ENCODE measurements around the gene RPH3AL. TPM values are rescaled to one million over a fixed set of nuclear protein-coding genes. Genes with fewer than 3 reads are reported as not detected.
A peak's percentile ranks its signal among the peaks of the same experiment; 100 is the strongest.

The RPH3AL gene
- total and polyA plus RNA-seq, 4 donors, result 1.6 to 18.1 (median 8.0) TPM

- no peaks in the 10 kb centered on the region for H3K36me3 ChIP-seq (ENCODE audit: control insufficient read depth in 1 of 2, insufficient read depth in 2 of 2, low read length in 1 of 2)
- DNase-seq, result peak in 1 of 2 donors; percentile 55
Measured at GRCh38 chr17:252456-252855, 100.2 kb downstream of the RPH3AL start.

GRCh38 chr17:251531-251930 lies 101.1 kb downstream of the RPH3AL start:
- Histone ChIP-seq H3K4me3 (ENCODE audit: low read length in 2 of 2) (no peak overlapping the region), H3K9me3 (ENCODE audit: control insufficient read depth, low read length) (no peaks in the 10 kb centered on the region), H3K27me3 (ENCODE audit: control insufficient read depth in 1 of 2, insufficient read depth in 2 of 2, low read length in 1 of 2) (no peaks in the 10 kb centered on the region), H3K27ac (ENCODE audit: low read depth in 1 of 2, low read length in 2 of 2) (no peak overlapping the region), H3K4me1 (ENCODE audit: control insufficient read depth in 1 of 2, insufficient read depth in 2 of 2, low read length in 2 of 2) (no peaks in the 10 kb centered on the region), H3K36me3 (ENCODE audit: control insufficient read depth in 1 of 2, insufficient read depth in 2 of 2, low read length in 1 of 2) (no peaks in the 10 kb centered on the region)
- ATAC-seq (ENCODE audit: low FRiP score) (no peak), DNase-seq (peak in 1 of 2 donors; percentile 59)
- intact Hi-C loops (cut with DNase I), result no loop called here
- WGBS, 2 donors, result 88 to 93% methylated on average over 12 of the region's 12 CpGs

More at GRCh38 chr17:252456-252855, 100.2 kb downstream of the RPH3AL start:
- H3K27ac ChIP-seq (ENCODE audit: low read depth in 1 of 2, low read length in 2 of 2), result no peak overlapping the region
- intact Hi-C loops (cut with DNase I), result no loop called here
- H3K4me1 ChIP-seq (ENCODE audit: control insufficient read depth in 1 of 2, insufficient read depth in 2 of 2, low read length in 2 of 2), result no peaks in the 10 kb centered on the region
- H3K27me3 ChIP-seq (ENCODE audit: control insufficient read depth in 1 of 2, insufficient read depth in 2 of 2, low read length in 1 of 2), result no peaks in the 10 kb centered on the region
- H3K9me3 ChIP-seq (ENCODE audit: control insufficient read depth, low read length), result no peaks in the 10 kb centered on the region
- H3K4me3 ChIP-seq (ENCODE audit: low read length in 2 of 2), result no peak overlapping the region
- no peak for ATAC-seq (ENCODE audit: low FRiP score)
- 90 to 91% methylated on average over 13 of the region's 13 CpGs for WGBS, 2 donors

GRCh38 chr17:250487-251300 lies 101.9 kb downstream of the RPH3AL start:
- ATAC-seq (ENCODE audit: low FRiP score), result no peak

GRCh38 chr17:249236-249993 lies 103.2 kb downstream of the RPH3AL start:
- Histone ChIP-seq H3K27ac (ENCODE audit: low read depth in 1 of 2, low read length in 2 of 2) (no peak overlapping the region), H3K4me1 (ENCODE audit: control insufficient read depth in 1 of 2, insufficient read depth in 2 of 2, low read length in 2 of 2) (no peaks in the 10 kb centered on the region), H3K9me3 (ENCODE audit: control insufficient read depth, low read length) (no peaks in the 10 kb centered on the region), H3K27me3 (ENCODE audit: control insufficient read depth in 1 of 2, insufficient read depth in 2 of 2, low read length in 1 of 2) (no peaks in the 10 kb centered on the region), H3K36me3 (ENCODE audit: control insufficient read depth in 1 of 2, insufficient read depth in 2 of 2, low read length in 1 of 2) (no peaks in the 10 kb centered on the region), H3K4me3 (ENCODE audit: low read length in 2 of 2) (no peak overlapping the region)
- 83 to 89% methylated on average over 24 of the region's 24 CpGs for WGBS, 2 donors
- ATAC-seq (ENCODE audit: low FRiP score) (no peak), DNase-seq (peak in 1 of 2 donors; percentile 56)
- intact Hi-C loops (cut with DNase I), result no loop called here

More at GRCh38 chr17:250487-251300, 101.9 kb downstream of the RPH3AL start:
- intact Hi-C loops (cut with DNase I), result no loop called here
- H3K9me3 ChIP-seq (ENCODE audit: control insufficient read depth, low read length), result no peaks in the 10 kb centered on the region
- H3K4me1 ChIP-seq (ENCODE audit: control insufficient read depth in 1 of 2, insufficient read depth in 2 of 2, low read length in 2 of 2), result no peaks in the 10 kb centered on the region
- H3K27ac ChIP-seq (ENCODE audit: low read depth in 1 of 2, low read length in 2 of 2), result no peak overlapping the region
- peak in 1 of 2 donors; percentile 42 for DNase-seq
- WGBS, 2 donors, result 89 to 92% methylated on average over 27 of the region's 27 CpGs
- no peaks in the 10 kb centered on the region for H3K27me3 ChIP-seq (ENCODE audit: control insufficient read depth in 1 of 2, insufficient read depth in 2 of 2, low read length in 1 of 2)
- H3K4me3 ChIP-seq (ENCODE audit: low read length in 2 of 2), result no peak overlapping the region
- no peaks in the 10 kb centered on the region for H3K36me3 ChIP-seq (ENCODE audit: control insufficient read depth in 1 of 2, insufficient read depth in 2 of 2, low read length in 1 of 2)

- DNase-seq (peak in 1 of 2 donors; percentile 17), ATAC-seq (ENCODE audit: low FRiP score) (no peak)
- WGBS, 2 donors, result 86 to 89% methylated on average over 9 of the region's 9 CpGs
- no peak overlapping the region for H3K4me3 ChIP-seq (ENCODE audit: low read length in 2 of 2)
- no peaks in the 10 kb centered on the region for H3K27me3 ChIP-seq (ENCODE audit: control insufficient read depth in 1 of 2, insufficient read depth in 2 of 2, low read length in 1 of 2)
- no peaks in the 10 kb centered on the region for H3K9me3 ChIP-seq (ENCODE audit: control insufficient read depth, low read length)
- no peaks in the 10 kb centered on the region for H3K36me3 ChIP-seq (ENCODE audit: control insufficient read depth in 1 of 2, insufficient read depth in 2 of 2, low read length in 1 of 2)
- no peaks in the 10 kb centered on the region for H3K4me1 ChIP-seq (ENCODE audit: control insufficient read depth in 1 of 2, insufficient read depth in 2 of 2, low read length in 2 of 2)
- H3K27ac ChIP-seq (ENCODE audit: low read depth in 1 of 2, low read length in 2 of 2), result no peak overlapping the region
- intact Hi-C loops (cut with DNase I), result no loop called here
Measured at GRCh38 chr17:248337-249235, 104.0 kb downstream of the RPH3AL start.

- 64 to 78% methylated on average over 8 of the region's 8 CpGs for WGBS, 2 donors
- Histone ChIP-seq H3K27ac (ENCODE audit: low read depth in 1 of 2, low read length in 2 of 2) (no peak overlapping the region), H3K4me1 (ENCODE audit: control insufficient read depth in 1 of 2, insufficient read depth in 2 of 2, low read length in 2 of 2) (no peaks in the 10 kb centered on the region), H3K27me3 (ENCODE audit: control insufficient read depth in 1 of 2, insufficient read depth in 2 of 2, low read length in 1 of 2) (no peaks in the 10 kb centered on the region), H3K4me3 (ENCODE audit: low read length in 2 of 2) (no peak overlapping the region), H3K9me3 (ENCODE audit: control insufficient read depth, low read length) (no peaks in the 10 kb centered on the region), H3K36me3 (ENCODE audit: control insufficient read depth in 1 of 2, insufficient read depth in 2 of 2, low read length in 1 of 2) (no peaks in the 10 kb centered on the region)
- no peak for ATAC-seq (ENCODE audit: low FRiP score)
- DNase-seq, result peak in 1 of 2 donors; percentile 35
- intact Hi-C loops (cut with DNase I), result no loop called here
Measured at GRCh38 chr17:247767-248166, 104.8 kb downstream of the RPH3AL start.

- intact Hi-C loops (cut with DNase I), result no loop called here
- H3K27ac ChIP-seq (ENCODE audit: low read depth in 1 of 2, low read length in 2 of 2), result no peak overlapping the region
- DNase-seq, result peak in 1 of 2 donors; percentile 69
- no peak for ATAC-seq (ENCODE audit: low FRiP score)
- H3K4me1 ChIP-seq (ENCODE audit: control insufficient read depth in 1 of 2, insufficient read depth in 2 of 2, low read length in 2 of 2), result no peaks in the 10 kb centered on the region
- no peaks in the 10 kb centered on the region for H3K36me3 ChIP-seq (ENCODE audit: control insufficient read depth in 1 of 2, insufficient read depth in 2 of 2, low read length in 1 of 2)
- no peaks in the 10 kb centered on the region for H3K9me3 ChIP-seq (ENCODE audit: control insufficient read depth, low read length)
- 83 to 90% methylated on average over 23 of the region's 23 CpGs for WGBS, 2 donors
- H3K4me3 ChIP-seq (ENCODE audit: low read length in 2 of 2), result no peak overlapping the region
- H3K27me3 ChIP-seq (ENCODE audit: control insufficient read depth in 1 of 2, insufficient read depth in 2 of 2, low read length in 1 of 2), result no peaks in the 10 kb centered on the region
Measured at GRCh38 chr17:246851-247421, 105.7 kb downstream of the RPH3AL start.

GRCh38 chr17:246226-246625 lies 106.4 kb downstream of the RPH3AL start:
- no peak for ATAC-seq (ENCODE audit: low FRiP score)
- H3K9me3 ChIP-seq (ENCODE audit: control insufficient read depth, low read length), result no peaks in the 10 kb centered on the region
- 88 to 93% methylated on average over 14 of the region's 14 CpGs for WGBS, 2 donors
- H3K4me3 ChIP-seq (ENCODE audit: low read length in 2 of 2), result no peak overlapping the region
- DNase-seq, result peak; percentile 35 to 36
- intact Hi-C loops (cut with DNase I), result no loop called here
- no peaks in the 10 kb centered on the region for H3K27me3 ChIP-seq (ENCODE audit: control insufficient read depth in 1 of 2, insufficient read depth in 2 of 2, low read length in 1 of 2)
- H3K4me1 ChIP-seq (ENCODE audit: control insufficient read depth in 1 of 2, insufficient read depth in 2 of 2, low read length in 2 of 2), result no peaks in the 10 kb centered on the region
- H3K27ac ChIP-seq (ENCODE audit: low read depth in 1 of 2, low read length in 2 of 2), result no peak overlapping the region
- H3K36me3 ChIP-seq (ENCODE audit: control insufficient read depth in 1 of 2, insufficient read depth in 2 of 2, low read length in 1 of 2), result no peaks in the 10 kb centered on the region

Data from aorta (tissue), 5 donors.